DND-41 (cell line): Measurements from ENCODE around the gene SEPHS1.
"Not testable (repeated sequence)": the region's sequence is repeated elsewhere in the genome, so short reads cannot be mapped to it uniquely, and the experiment has no call there.

Source experiments
- ATAC-seq: fragments of 200-7000 bp; cut with Tn5 transposase; 3 replicates; pipeline ENCODE4 v1.9.1; 2021; ENCODE audit warnings: low read depth; ENCODE audit not compliant: insufficient read depth
- DNase-seq: peaks from one replicate; pipeline ENCODE4 v3.0.0-alpha.2; 2020
- H2AFZ ChIP-seq: 2 replicates; pipeline ENCODE4 v1.6.0; 2012; ENCODE audit warnings: low read depth, low read length
- H3K27ac ChIP-seq: 2 replicates; pipeline ENCODE4 v1.5.1; 2012; ENCODE audit warnings: low read length, inconsistent platforms
- H3K27me3 ChIP-seq: fragments of 200-600 bp; sonication (generic); 2 replicates; pipeline ENCODE4 v1.6.0; 2012; ENCODE audit warnings: low read length, mild to moderate bottlenecking, inconsistent platforms; ENCODE audit not compliant: insufficient read depth, poor library complexity
- H3K36me3 ChIP-seq: 2 replicates; pipeline ENCODE4 v1.5.1; 2012; ENCODE audit warnings: low read length, inconsistent platforms; ENCODE audit not compliant: insufficient read depth
- H3K4me1 ChIP-seq: 2 replicates; pipeline ENCODE4 v1.5.1; 2012; ENCODE audit warnings: mild to moderate bottlenecking, low read length; ENCODE audit not compliant: insufficient read depth
- H3K4me2 ChIP-seq: 2 replicates; pipeline ENCODE4 v1.6.0; 2012; ENCODE audit warnings: mild to moderate bottlenecking, moderate library complexity, low read length, inconsistent platforms; ENCODE audit not compliant: insufficient read depth
- H3K4me3 ChIP-seq, 2 experiments: fragments of 200-600 bp in 1 of 2; shearing (Covaris generic) in 1 of 2; 2 replicates each; pipeline ENCODE4 v1.5.1; 2012 to 2016; ENCODE audit warnings: inconsistent platforms in 2 of 2, low read length in 2 of 2, mild to moderate bottlenecking in 2 of 2, low read depth in 1 of 2, moderate library complexity in 1 of 2
- H3K79me2 ChIP-seq: 2 replicates; pipeline ENCODE4 v1.6.0; 2012; ENCODE audit warnings: low read length, inconsistent platforms; ENCODE audit not compliant: insufficient read depth
- H3K9ac ChIP-seq: 2 replicates; pipeline ENCODE4 v1.6.0; 2012; ENCODE audit warnings: low read depth, mild to moderate bottlenecking, inconsistent platforms, low read length, moderate library complexity
- H3K9me3 ChIP-seq: 2 replicates; pipeline ENCODE4 v1.5.1; 2012; ENCODE audit warnings: low read length, moderate library complexity, mild to moderate bottlenecking, inconsistent platforms; ENCODE audit not compliant: insufficient read depth, severe bottlenecking
- H4K20me1 ChIP-seq: 2 replicates; pipeline ENCODE4 v1.6.0; 2012; ENCODE audit warnings: low read length; ENCODE audit not compliant: insufficient read depth
- EZH2 ChIP-seq: IDR thresholded peaks from 3 replicates; pipeline ENCODE4 v1.6.1; 2012; ENCODE audit warnings: borderline replicate concordance, low read depth, mild to moderate bottlenecking, moderate library complexity, low read length, inconsistent platforms; ENCODE audit not compliant: severe bottlenecking
- TF ChIP-seq, protein P1 (sequence below): IDR thresholded peaks from 2 replicates; pipeline ENCODE4 v1.5.1; 2012; ENCODE audit warnings: borderline replicate concordance, low read length, moderate library complexity, mild to moderate bottlenecking; ENCODE audit not compliant: poor library complexity, severe bottlenecking; ENCODE audit errors: extremely low read depth

The SEPHS1 gene

GRCh38 chr10:13337128-13337826 is 10.8 kb downstream of the SEPHS1 start:
- H3K36me3 ChIP-seq = peaks cover 88% of the 10 kb centered on the region
- DNase-seq (no peak), ATAC-seq (no peak)
- no peak overlapping the region for H3K4me3 ChIP-seq
- TF ChIP-seq, protein P1, sequence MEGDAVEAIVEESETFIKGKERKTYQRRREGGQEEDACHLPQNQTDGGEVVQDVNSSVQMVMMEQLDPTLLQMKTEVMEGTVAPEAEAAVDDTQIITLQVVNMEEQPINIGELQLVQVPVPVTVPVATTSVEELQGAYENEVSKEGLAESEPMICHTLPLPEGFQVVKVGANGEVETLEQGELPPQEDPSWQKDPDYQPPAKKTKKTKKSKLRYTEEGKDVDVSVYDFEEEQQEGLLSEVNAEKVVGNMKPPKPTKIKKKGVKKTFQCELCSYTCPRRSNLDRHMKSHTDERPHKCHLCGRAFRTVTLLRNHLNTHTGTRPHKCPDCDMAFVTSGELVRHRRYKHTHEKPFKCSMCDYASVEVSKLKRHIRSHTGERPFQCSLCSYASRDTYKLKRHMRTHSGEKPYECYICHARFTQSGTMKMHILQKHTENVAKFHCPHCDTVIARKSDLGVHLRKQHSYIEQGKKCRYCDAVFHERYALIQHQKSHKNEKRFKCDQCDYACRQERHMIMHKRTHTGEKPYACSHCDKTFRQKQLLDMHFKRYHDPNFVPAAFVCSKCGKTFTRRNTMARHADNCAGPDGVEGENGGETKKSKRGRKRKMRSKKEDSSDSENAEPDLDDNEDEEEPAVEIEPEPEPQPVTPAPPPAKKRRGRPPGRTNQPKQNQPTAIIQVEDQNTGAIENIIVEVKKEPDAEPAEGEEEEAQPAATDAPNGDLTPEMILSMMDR = no peak
- TF ChIP-seq EZH2 = no peak
- H2AFZ ChIP-seq = no peak overlapping the region
- peaks cover 78% of the 10 kb centered on the region for H3K79me2 ChIP-seq
- no peak overlapping the region for H3K9ac ChIP-seq
- H3K27ac ChIP-seq = no peak overlapping the region
- no peaks in the 10 kb centered on the region for H3K27me3 ChIP-seq
- no peaks in the 10 kb centered on the region for H3K9me3 ChIP-seq
- peaks cover 3% of the 10 kb centered on the region for H3K4me1 ChIP-seq
- H3K4me2 ChIP-seq = no peak overlapping the region
- peaks cover 45% of the 10 kb centered on the region for H4K20me1 ChIP-seq

DNA sequence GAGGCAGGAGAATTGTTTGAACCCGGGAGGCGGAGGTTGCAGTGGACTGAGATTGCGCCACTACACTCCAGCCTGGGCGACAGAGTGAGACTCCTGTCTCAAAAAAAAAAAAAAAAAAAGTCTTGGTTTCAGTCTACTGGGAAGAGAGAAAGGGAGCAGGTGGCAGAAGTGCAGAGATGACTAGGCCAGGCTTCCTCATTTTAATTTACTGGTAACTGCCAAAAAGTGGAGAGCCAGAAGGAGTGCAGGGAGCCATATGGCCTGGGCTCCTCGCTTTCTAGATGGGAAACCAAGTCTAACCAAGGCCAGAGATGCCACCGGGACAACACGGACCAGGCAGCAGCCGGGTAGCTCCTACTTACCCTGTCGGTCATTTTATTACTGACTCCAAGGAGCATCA is 12.2 kb downstream of the SEPHS1 start:
- no peak overlapping the region for H3K27ac ChIP-seq
- no peak overlapping the region for H3K4me2 ChIP-seq
- H3K27me3 ChIP-seq = no peaks in the 10 kb centered on the region
- ATAC-seq (no peak), DNase-seq (no peak)
- H3K9ac ChIP-seq = no peak overlapping the region
- peaks cover 45% of the 10 kb centered on the region for H4K20me1 ChIP-seq
- no peak overlapping the region for H3K4me3 ChIP-seq
- H3K36me3 ChIP-seq = peaks cover 97% of the 10 kb centered on the region
- no peaks in the 10 kb centered on the region; the same call in 1 of the 2 replicates for H3K4me1 ChIP-seq
- TF ChIP-seq, protein P1 = no peak
- no peak for TF ChIP-seq EZH2
- no peaks in the 10 kb centered on the region for H3K9me3 ChIP-seq
- no peak overlapping the region for H2AFZ ChIP-seq
- H3K79me2 ChIP-seq = peaks cover 72% of the 10 kb centered on the region

GRCh38 chr10:13334556-13334955 is 13.5 kb downstream of the SEPHS1 start:
- Histone ChIP-seq H3K36me3 (peaks cover 97% of the 10 kb centered on the region), H3K4me1 (no peaks in the 10 kb centered on the region; the same call in 1 of the 2 replicates), H3K4me2 (no peak overlapping the region), H3K27me3 (no peaks in the 10 kb centered on the region), H3K27ac (no peak overlapping the region), H3K9me3 (no peaks in the 10 kb centered on the region), H3K79me2 (peaks cover 60% of the 10 kb centered on the region), H3K9ac (no peak overlapping the region), H3K4me3 (no peak overlapping the region), H2AFZ (no peak overlapping the region), H4K20me1 (peaks cover 37% of the 10 kb centered on the region)
- ATAC-seq = no peak
- no peak for TF ChIP-seq EZH2
- TF ChIP-seq, protein P1 = no peak
- no peak for DNase-seq

GRCh38 chr10:13331646-13332045 is 16.4 kb downstream of the SEPHS1 start:
- TF ChIP-seq EZH2 = no peak
- TF ChIP-seq, protein P1 = no peak
- Histone ChIP-seq H2AFZ (no peak overlapping the region), H3K27ac (no peak overlapping the region), H3K4me2 (no peak overlapping the region), H4K20me1 (peaks cover 16% of the 10 kb centered on the region; the same call in 1 of the 2 replicates), H3K27me3 (no peaks in the 10 kb centered on the region), H3K4me3 (no peak overlapping the region), H3K9me3 (no peaks in the 10 kb centered on the region), H3K4me1 (no peaks in the 10 kb centered on the region), H3K36me3 (peaks cover 98% of the 10 kb centered on the region), H3K9ac (no peak overlapping the region), H3K79me2 (peaks cover 32% of the 10 kb centered on the region)
- ATAC-seq (no peak), DNase-seq (no peak)

- H2AFZ ChIP-seq, H3K27me3 ChIP-seq, H3K9me3 ChIP-seq, H3K4me3 ChIP-seq, ATAC-seq, H3K4me2 ChIP-seq, H3K9ac ChIP-seq, H3K27ac ChIP-seq, DNase-seq, H3K4me1 ChIP-seq: not testable (repeated sequence)
- H3K36me3 ChIP-seq = peaks cover 98% of the 10 kb centered on the region
- peaks cover 11% of the 10 kb centered on the region; the same call in 1 of the 2 replicates for H4K20me1 ChIP-seq
- H3K79me2 ChIP-seq = peaks cover 25% of the 10 kb centered on the region
Measured at GRCh38 chr10:13330980-13331379, 17.1 kb downstream of the SEPHS1 start.
